ENCODE data around the gene LRRC58.

The LRRC58 gene

GRCh38 chr3:120276767-120277166 lies 72.4 kb downstream of the LRRC58 start:
- no peak for DNase-seq (ENCODE audit: low read depth in 2 of 2)

DNA sequence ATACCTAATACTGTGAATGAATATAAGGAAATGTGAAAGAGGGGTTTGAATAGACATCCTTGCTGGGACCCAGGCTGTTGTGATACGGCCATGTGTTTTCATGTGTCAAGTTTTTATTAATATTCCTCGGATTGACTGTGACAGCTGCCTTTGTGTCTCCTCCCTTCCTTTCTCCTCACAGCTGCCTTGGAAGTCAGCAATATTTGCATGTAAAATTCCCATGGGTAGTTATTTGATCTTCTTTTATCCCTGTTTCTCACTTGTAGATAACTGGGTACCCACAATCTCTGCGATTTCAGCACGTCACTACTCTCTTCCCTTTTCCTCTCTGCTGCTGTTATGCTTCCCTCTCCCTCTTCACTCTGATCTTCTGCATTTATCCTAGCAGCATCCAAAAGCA lies 73.5 kb downstream of the LRRC58 start:
- DNase-seq (ENCODE audit: low read depth in 2 of 2): no peak

DNA sequence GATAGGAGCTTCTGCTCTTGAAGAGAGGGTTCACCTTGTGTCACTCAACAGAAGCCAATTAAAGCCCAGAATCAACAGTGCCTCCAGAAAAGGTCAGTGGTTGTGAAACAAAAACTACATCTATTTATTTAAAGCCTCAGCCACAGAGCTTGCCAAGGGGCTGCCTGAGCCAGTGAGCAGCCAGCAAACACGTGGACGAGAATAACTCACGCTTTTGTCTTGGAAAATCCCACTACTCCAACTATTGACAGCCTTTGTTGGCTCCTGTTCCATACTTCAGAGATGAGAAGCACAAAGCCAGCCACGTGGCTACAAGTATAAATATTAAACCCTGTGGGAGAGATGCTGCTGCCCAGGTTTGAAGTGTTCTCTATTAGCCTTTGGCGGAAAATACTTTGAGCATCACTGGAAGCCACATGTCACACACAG lies 74.4 kb downstream of the LRRC58 start:
- DNase-seq (ENCODE audit: low read depth in 2 of 2): no peak

Measured in stimulated activated CD4-positive, alpha-beta T cell treated with anti-CD3 and anti-CD28 coated beads, Interleukin-12 subunit alpha, Interleukin-12 subunit beta, amount 100 ng/mL, for 24 hours (primary cell).